K562 (cell line): ENCODE data around the gene ZDHHC18. TPM values are rescaled to one million over a fixed set of nuclear protein-coding genes. Genes with fewer than 3 reads are reported as not detected.

Experiments used
- AFF1 ChIP-seq, 2 experiments: fragments of 450-650 bp; IDR thresholded peaks; 2 replicates each; pipeline ENCODE4 v1.6.1; 2018; ENCODE audit warnings: mild to moderate bottlenecking in 2 of 2, low read depth in 1 of 2; ENCODE audit not compliant: partially characterized antibody in 2 of 2
- JUND ChIP-seq, 2 experiments: IDR thresholded peaks; 2 replicates in 1 of 2; 3 replicates in 1 of 2; pipeline ENCODE4 v1.6.1; 2011; ENCODE audit warnings: borderline replicate concordance in 2 of 2, low read depth in 2 of 2, low read length in 2 of 2, improper control_type of control experiment in 1 of 2, missing biosample characterization in 1 of 2, missing genetic modification characterization in 1 of 2, missing genetic modification reagents in 1 of 2
- MYC ChIP-seq, 2 experiments: fragments of 250-450 bp in 1 of 2; sonication (Bioruptor Pico) in 1 of 2; IDR thresholded peaks; 2 replicates each; pipeline versions ENCODE4 v1.5.1 to v1.6.1; 2012 to 2021; ENCODE audit warnings: low read depth in 2 of 2, borderline replicate concordance in 1 of 2, improper control_type of control experiment in 1 of 2, low read length in 1 of 2, mild to moderate bottlenecking in 1 of 2, moderate library complexity in 1 of 2
- NONO ChIP-seq, 2 experiments: fragments of 200-400 bp in 1 of 2; fragments of 450-650 bp in 1 of 2; formaldehyde crosslinking in 1 of 2; IDR thresholded peaks; 2 replicates each; pipeline ENCODE4 v1.6.1; 2017; ENCODE audit warnings: low read depth in 2 of 2, mild to moderate bottlenecking in 2 of 2, moderate library complexity in 2 of 2, low read length in 1 of 2
- SMARCB1 ChIP-seq: IDR thresholded peaks from 2 replicates; pipeline ENCODE4 v1.6.1; 2011; ENCODE audit warnings: improper control_type of control experiment, low read depth; ENCODE audit not compliant: insufficient read length
- STAT5A ChIP-seq: IDR thresholded peaks from 2 replicates; pipeline ENCODE4 v1.6.1; 2012; ENCODE audit warnings: low read length, inconsistent platforms, borderline replicate concordance
- ZBTB33 ChIP-seq: sonication (generic); formaldehyde crosslinking; IDR thresholded peaks from 2 replicates; pipeline ENCODE4 v1.8.1; 2023; ENCODE audit warnings: mild to moderate bottlenecking, missing genetic modification reagents
- ZBTB49 ChIP-seq: sonication (generic); formaldehyde crosslinking; IDR thresholded peaks from 2 replicates; pipeline ENCODE4 v1.8.0; 2022; ENCODE audit warnings: missing genetic modification reagents, mild to moderate bottlenecking, borderline replicate concordance
- ZEB2 ChIP-seq: fragments of 450-650 bp; IDR thresholded peaks from 2 replicates; pipeline ENCODE4 v1.6.1; 2016
- ZNF316 ChIP-seq: fragments of 450-650 bp; IDR thresholded peaks from 2 replicates; pipeline ENCODE4 v1.6.1; 2016
- polyA plus RNA-seq, 8 experiments: library from polyadenylated mRNA; depleted of rRNA in 4 of 8; stranded (reverse) in 5 of 8; unstranded in 3 of 8; fragments of >200 nt; fragmentation: Nextera tagmentation in 2 of 8; fragmentation: Illumina TruSeq in 1 of 8; extraction: Ambion mirVana in 2 of 8; extraction: Trizol in 1 of 8; gene quantifications; 2 replicates each; pipeline versions ENCODE4 v1.2.1 to v1.2.3, GENCODE V29; 2011 to 2014; ENCODE audit warnings: inconsistent platforms in 1 of 8, missing spikeins in 1 of 8
- total RNA-seq, 7 experiments: library from RNA; depleted of rRNA in 6 of 7; stranded (reverse); fragments of >200 nt in 6 of 7; fragmentation: Illumina TruSeq in 2 of 7; extraction: Trizol in 2 of 7; gene quantifications; 2 replicates each; pipeline versions ENCODE4 v1.2.1 to v1.2.3, GENCODE V29; 2011 to 2021; ENCODE audit warnings: low replicate concordance in 1 of 7

Gene ZDHHC18
- total and polyA plus RNA-seq, 9 of the 15 experiments (the other 6 are each of a cell fraction or from before 2014, with no cell fraction given) = 0.42 to 35.6 (median 15.8) TPM

GRCh38 chr1:26788836-26789611 lies 37.5 kb upstream of the ZDHHC18 start (continued):
- no peak for TF ChIP-seq ZBTB49 (CRISPR knock-in tag)
- peak; percentile 72 for TF ChIP-seq MYC (IDR thresholded peaks at IDR 0.05; ENCODE audit: low read depth, low read length)
- TF ChIP-seq MYC (CRISPR knock-in tag; IDR thresholded peaks at IDR 0.05; ENCODE audit: borderline replicate concordance, low read depth) = no peak
- TF ChIP-seq NONO (IDR thresholded peaks at IDR 0.05; ENCODE audit: low read depth in 2 of 2, low read length in 1 of 2) = no peak; a peak in 1 of 4 replicates
- no peak for TF ChIP-seq ZNF316
- TF ChIP-seq AFF1 (IDR thresholded peaks at IDR 0.05; ENCODE audit: low read depth in 1 of 2, partially characterized antibody in 2 of 2) = no peak
- TF ChIP-seq ZEB2 = peak; percentile 45; the same call in 1 of the 2 replicates
- TF ChIP-seq JUND (IDR thresholded peaks at IDR 0.05; ENCODE audit: borderline replicate concordance, low read depth, low read length) = peak; percentile 49; the same call in 1 of the 2 replicates
- TF ChIP-seq JUND (tag; IDR thresholded peaks at IDR 0.05; ENCODE audit: borderline replicate concordance, low read depth, low read length) = peak; percentile 55; the same call in 2 of the 3 replicates
- TF ChIP-seq STAT5A = 0 out of 2 replicates have a peak, but pooled peaks have one; percentile 13
- 0 out of 2 replicates have a peak, but pooled peaks have one; percentile 63 for TF ChIP-seq ZBTB33 (CRISPR knock-in tag)
- TF ChIP-seq SMARCB1 = no peak
